Measurements from ENCODE around the gene PTPRD.

DNA sequence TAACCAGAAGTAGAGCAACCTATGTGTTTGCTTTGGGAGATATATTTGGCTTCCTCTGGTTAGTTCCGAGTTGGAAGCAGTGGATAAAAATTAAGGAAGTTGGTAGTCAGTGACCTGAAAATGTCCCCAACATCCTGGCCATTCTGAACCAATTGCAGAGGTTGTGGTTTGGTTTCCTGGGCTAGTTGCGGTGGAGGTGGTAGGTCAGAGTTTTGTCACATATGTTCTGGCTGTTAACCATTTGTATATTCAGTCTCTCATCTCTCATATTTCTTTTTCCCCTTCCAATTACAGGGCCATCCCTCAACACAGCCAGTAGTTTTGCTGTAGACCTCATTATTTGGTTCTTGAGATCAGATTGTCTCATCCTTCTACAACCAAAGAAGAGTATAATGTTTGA, 1026.9 kb downstream of the PTPRD start:
- TF ChIP-seq, protein P1, sequence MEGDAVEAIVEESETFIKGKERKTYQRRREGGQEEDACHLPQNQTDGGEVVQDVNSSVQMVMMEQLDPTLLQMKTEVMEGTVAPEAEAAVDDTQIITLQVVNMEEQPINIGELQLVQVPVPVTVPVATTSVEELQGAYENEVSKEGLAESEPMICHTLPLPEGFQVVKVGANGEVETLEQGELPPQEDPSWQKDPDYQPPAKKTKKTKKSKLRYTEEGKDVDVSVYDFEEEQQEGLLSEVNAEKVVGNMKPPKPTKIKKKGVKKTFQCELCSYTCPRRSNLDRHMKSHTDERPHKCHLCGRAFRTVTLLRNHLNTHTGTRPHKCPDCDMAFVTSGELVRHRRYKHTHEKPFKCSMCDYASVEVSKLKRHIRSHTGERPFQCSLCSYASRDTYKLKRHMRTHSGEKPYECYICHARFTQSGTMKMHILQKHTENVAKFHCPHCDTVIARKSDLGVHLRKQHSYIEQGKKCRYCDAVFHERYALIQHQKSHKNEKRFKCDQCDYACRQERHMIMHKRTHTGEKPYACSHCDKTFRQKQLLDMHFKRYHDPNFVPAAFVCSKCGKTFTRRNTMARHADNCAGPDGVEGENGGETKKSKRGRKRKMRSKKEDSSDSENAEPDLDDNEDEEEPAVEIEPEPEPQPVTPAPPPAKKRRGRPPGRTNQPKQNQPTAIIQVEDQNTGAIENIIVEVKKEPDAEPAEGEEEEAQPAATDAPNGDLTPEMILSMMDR (IDR thresholded peaks at IDR 0.05; ENCODE audit: insufficient read depth, low read length, poor library complexity, severe bottlenecking), result no peak
- TF ChIP-seq EZH2phosphoT487 (conservative IDR thresholded peaks at IDR 0.05; ENCODE audit: low read length), result no peak
